NCI-H1092 (cell line): Measurements from ENCODE around the gene WIZ.

Experiments used
- DNase-seq: peaks from one replicate; lab custom pipeline; 2025; lab: John Stamatoyannopoulos, UW

WIZ gene

GRCh38 chr19:15378534-15379082, 71.1 kb downstream of the WIZ start:
- DNase-seq: no peak

GRCh38 chr19:15374796-15375440, 74.8 kb downstream of the WIZ start:
- DNase-seq: no peak

- no peak for DNase-seq
Observed at GRCh38 chr19:15374105-15374651, 75.6 kb downstream of the WIZ start.

- DNase-seq: no peak
Observed at GRCh38 chr19:15373644-15374043, 76.1 kb downstream of the WIZ start.

- DNase-seq: no peak
Observed at GRCh38 chr19:15372891-15373301, 76.9 kb downstream of the WIZ start.

- no peak for DNase-seq
Observed at GRCh38 chr19:15372470-15372869, 77.3 kb downstream of the WIZ start.

GRCh38 chr19:15371786-15372380, 77.9 kb downstream of the WIZ start:
- no peak for DNase-seq

GRCh38 chr19:15371119-15371518, 78.6 kb downstream of the WIZ start:
- DNase-seq: no peak
